ENCODE results near the gene OR6P1.

The OR6P1 gene

GRCh38 chr1:158559696-158560095, 10.7 kb downstream of the OR6P1 start:
- TF ChIP-seq POLR2AphosphoS5 (IDR thresholded peaks at IDR 0.05; ENCODE audit: low read depth, low read length) = no peak
- TF ChIP-seq POLR2A (IDR thresholded peaks at IDR 0.05; ENCODE audit: low read depth, low read length) = no peak
- no peak for TF ChIP-seq TAF1 (IDR thresholded peaks at IDR 0.05; ENCODE audit: borderline replicate concordance, low read depth, low read length)
- no peak for DNase-seq (ENCODE audit: insufficient read length)
- FAIRE-seq = no peak

- FAIRE-seq = no peak
- DNase-seq (ENCODE audit: insufficient read length) = no peak
- TF ChIP-seq TAF1 (IDR thresholded peaks at IDR 0.05; ENCODE audit: borderline replicate concordance, low read depth, low read length) = no peak
- TF ChIP-seq POLR2A (IDR thresholded peaks at IDR 0.05; ENCODE audit: low read depth, low read length) = no peak
- no peak for TF ChIP-seq POLR2AphosphoS5 (IDR thresholded peaks at IDR 0.05; ENCODE audit: low read depth, low read length)
These were observed 16.0 kb downstream of the OR6P1 start, which contains the start of gene OR6Y1 for GRCh38 chr1:158554352-158554751. Gene OR6Y1, minus strand, starts transcription at chr1:158554405. Its CDS starts 6,300 bp downstream, at chr1:158548105.

- FAIRE-seq = no peak
- no peak for DNase-seq (ENCODE audit: insufficient read length)
- TF ChIP-seq POLR2AphosphoS5 (IDR thresholded peaks at IDR 0.05; ENCODE audit: low read depth, low read length) (no peak), POLR2A (IDR thresholded peaks at IDR 0.05; ENCODE audit: low read depth, low read length) (no peak), TAF1 (IDR thresholded peaks at IDR 0.05; ENCODE audit: borderline replicate concordance, low read depth, low read length) (no peak)
These were observed 18.1 kb downstream of the OR6P1 start for GRCh38 chr1:158552296-158552695.

GRCh38 chr1:158547533-158547932, 22.8 kb downstream of the OR6P1 start:
- TF ChIP-seq POLR2AphosphoS5 (IDR thresholded peaks at IDR 0.05; ENCODE audit: low read depth, low read length) = no peak
- no peak for FAIRE-seq
- no peak for DNase-seq (ENCODE audit: insufficient read length)

GRCh38 chr1:158537609-158538008, 32.8 kb downstream of the OR6P1 start:
- no peak for TF ChIP-seq TAF1 (IDR thresholded peaks at IDR 0.05; ENCODE audit: borderline replicate concordance, low read depth, low read length)
- no peak for TF ChIP-seq POLR2A (IDR thresholded peaks at IDR 0.05; ENCODE audit: low read depth, low read length)
- TF ChIP-seq POLR2AphosphoS5 (IDR thresholded peaks at IDR 0.05; ENCODE audit: low read depth, low read length) = no peak
- FAIRE-seq = no peak

GRCh38 chr1:158534496-158534895, 35.9 kb downstream of the OR6P1 start:
- DNase-seq (ENCODE audit: insufficient read length) (no peak), FAIRE-seq (no peak)
- TF ChIP-seq TAF1 (IDR thresholded peaks at IDR 0.05; ENCODE audit: borderline replicate concordance, low read depth, low read length) (no peak), POLR2A (IDR thresholded peaks at IDR 0.05; ENCODE audit: low read depth, low read length) (no peak), POLR2AphosphoS5 (IDR thresholded peaks at IDR 0.05; ENCODE audit: low read depth, low read length) (no peak)

More at GRCh38 chr1:158537609-158538008, 32.8 kb downstream of the OR6P1 start:
- DNase-seq (ENCODE audit: insufficient read length) = no peak

GRCh38 chr1:158527190-158527815, 43.1 kb downstream of the OR6P1 start:
- FAIRE-seq (no peak), DNase-seq (ENCODE audit: insufficient read length) (no peak)
- TF ChIP-seq POLR2A (IDR thresholded peaks at IDR 0.05; ENCODE audit: low read depth, low read length) (no peak), POLR2AphosphoS5 (IDR thresholded peaks at IDR 0.05; ENCODE audit: low read depth, low read length) (no peak), TAF1 (IDR thresholded peaks at IDR 0.05; ENCODE audit: borderline replicate concordance, low read depth, low read length) (no peak)

GRCh38 chr1:158521666-158522058, 48.7 kb downstream of the OR6P1 start:
- DNase-seq (ENCODE audit: insufficient read length) (no peak), FAIRE-seq (no peak)
- TF ChIP-seq POLR2A (IDR thresholded peaks at IDR 0.05; ENCODE audit: low read depth, low read length) (no peak), TAF1 (IDR thresholded peaks at IDR 0.05; ENCODE audit: borderline replicate concordance, low read depth, low read length) (no peak), POLR2AphosphoS5 (IDR thresholded peaks at IDR 0.05; ENCODE audit: low read depth, low read length) (no peak)

GRCh38 chr1:158520955-158521665, 49.3 kb downstream of the OR6P1 start:
- TF ChIP-seq TAF1 (IDR thresholded peaks at IDR 0.05; ENCODE audit: borderline replicate concordance, low read depth, low read length) (no peak), POLR2AphosphoS5 (IDR thresholded peaks at IDR 0.05; ENCODE audit: low read depth, low read length) (no peak), POLR2A (IDR thresholded peaks at IDR 0.05; ENCODE audit: low read depth, low read length) (no peak)
- FAIRE-seq = no peak
- no peak for DNase-seq (ENCODE audit: insufficient read length)

- TF ChIP-seq POLR2AphosphoS5 (IDR thresholded peaks at IDR 0.05; ENCODE audit: low read depth, low read length) = no peak
- no peak for TF ChIP-seq TAF1 (IDR thresholded peaks at IDR 0.05; ENCODE audit: borderline replicate concordance, low read depth, low read length)
- no peak for TF ChIP-seq POLR2A (IDR thresholded peaks at IDR 0.05; ENCODE audit: low read depth, low read length)
- no peak for FAIRE-seq
These were observed 50.4 kb downstream of the OR6P1 start for GRCh38 chr1:158520021-158520420.

GRCh38 chr1:158516966-158517365, 53.4 kb downstream of the OR6P1 start:
- no peak for DNase-seq (ENCODE audit: insufficient read length)
- no peak for TF ChIP-seq POLR2AphosphoS5 (IDR thresholded peaks at IDR 0.05; ENCODE audit: low read depth, low read length)
- TF ChIP-seq POLR2A (IDR thresholded peaks at IDR 0.05; ENCODE audit: low read depth, low read length) = no peak
- TF ChIP-seq TAF1 (IDR thresholded peaks at IDR 0.05; ENCODE audit: borderline replicate concordance, low read depth, low read length) = no peak
- FAIRE-seq = no peak

More at GRCh38 chr1:158520021-158520420, 50.4 kb downstream of the OR6P1 start:
- no peak for DNase-seq (ENCODE audit: insufficient read length)
